Renal cortex interstitium (tissue), 15 donors: ENCODE measurements around the gene CCM2L. TPM values are rescaled to one million over a fixed set of nuclear protein-coding genes. Genes with fewer than 3 reads are reported as not detected.

Experiments used
- DNase-seq, 11 donors: peaks; one replicate each; pipeline ENCODE4 v3.0.0-alpha.2; 2013; ENCODE audit warnings: low read depth in 9 of 11, low spot score in 4 of 11; ENCODE audit errors: extremely low read depth in 1 of 11
- long read RNA-seq, 16 experiments: transcript quantifications; one replicate each; lab custom pipeline, GENCODE V29; 2026
- polyA plus RNA-seq, 3 donors: library from polyadenylated mRNA; unstranded; fragments of 120-200 nt; gene quantifications; one replicate each; pipeline ENCODE4 v1.2.1, GENCODE V29; 2013; ENCODE audit not compliant: insufficient read length in 3 of 3

Gene CCM2L
- polyA plus RNA-seq = 1 to 10 TPM; 5.8 to 8.1 (median 7.9) TPM
- long read RNA-seq, donor 1 = 0 reads
- long read RNA-seq, donor 2 = 0 reads
- long read RNA-seq, donor 3 = 0 reads
- long read RNA-seq, donor 4, partial matches to known transcripts = 0 of 1 reads
- long read RNA-seq, donor 4, other reads (novel, unspliced or antisense) = 0 of 1 reads
- long read RNA-seq, donor 5 = 0 reads
- long read RNA-seq, donor 6 = 0 reads
- long read RNA-seq, donor 7 = 0 reads
- long read RNA-seq, donor 8 = 0 reads
- long read RNA-seq, donor 9, partial matches to known transcripts = 0 of 1 reads
- long read RNA-seq, donor 9, other reads (novel, unspliced or antisense) = 0 of 1 reads
- long read RNA-seq, donor 10, partial matches to known transcripts = 0 of 1 reads
- long read RNA-seq, donor 10, other reads (novel, unspliced or antisense) = 0 of 1 reads
- long read RNA-seq, donor 11, partial matches to known transcripts = 0 of 1 reads
- long read RNA-seq, donor 11, other reads (novel, unspliced or antisense) = 0 of 1 reads
- long read RNA-seq, donor 12, partial matches to known transcripts = 0 of 1 reads
- long read RNA-seq, donor 12, other reads (novel, unspliced or antisense) = 0 of 1 reads
- long read RNA-seq, donor 13 = 0 reads
- long read RNA-seq, donor 14, partial matches to known transcripts = 0 of 1 reads
- long read RNA-seq, donor 14, other reads (novel, unspliced or antisense) = 0 of 1 reads
- long read RNA-seq, donor 15 = 0 reads
- long read RNA-seq, donor 16, partial matches to known transcripts = 0 of 1 reads
- long read RNA-seq, donor 16, other reads (novel, unspliced or antisense) = 0 of 1 reads

DNA sequence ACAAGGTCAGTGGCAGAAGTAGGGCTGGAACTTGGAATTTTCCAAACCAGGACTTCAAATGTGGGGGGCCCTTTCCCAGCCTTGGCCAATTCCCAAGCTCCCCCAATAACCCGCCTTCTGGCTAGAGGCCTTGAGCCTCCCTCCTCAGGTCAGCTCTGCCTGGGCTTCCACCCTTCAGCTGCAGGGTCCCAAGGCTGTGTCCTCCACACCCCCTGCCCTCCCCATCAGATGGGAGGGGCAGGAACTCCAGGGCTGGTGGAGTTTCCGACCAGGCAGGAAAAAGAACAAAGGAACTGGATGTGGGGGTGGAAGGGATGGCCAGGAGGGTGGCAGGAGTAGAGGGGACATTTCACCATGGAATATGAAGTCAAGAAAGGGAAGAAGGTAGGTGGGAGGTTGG is at the start of gene CCM2L:
TSS of gene CCM2L (plus strand) at position 338 of the 400 bp plus-strand sequence. CDS start at position 355, 17 bp downstream.
- DNase-seq = no peak

DNA sequence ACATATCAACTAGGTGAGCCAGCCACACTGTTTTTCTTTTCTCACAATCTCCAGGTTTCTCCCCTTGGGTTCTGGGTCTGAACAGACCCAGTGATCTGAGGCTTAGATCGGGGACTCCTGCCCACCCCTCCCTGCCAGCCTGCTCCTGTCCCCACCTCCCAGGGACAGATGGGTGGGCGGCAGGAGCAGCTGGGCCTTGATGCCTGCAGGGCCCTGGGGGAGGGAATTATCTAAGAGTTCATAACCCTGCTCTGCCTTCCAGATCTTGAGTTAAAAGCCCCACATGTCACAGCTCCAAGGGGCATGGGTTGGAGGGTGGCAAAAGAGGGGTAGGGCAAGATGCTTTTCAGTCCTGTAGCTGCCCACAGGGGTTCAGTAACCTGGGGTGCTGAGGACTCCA is 47.5 kb upstream of the CCM2L start:
- DNase-seq = no peak

DNA sequence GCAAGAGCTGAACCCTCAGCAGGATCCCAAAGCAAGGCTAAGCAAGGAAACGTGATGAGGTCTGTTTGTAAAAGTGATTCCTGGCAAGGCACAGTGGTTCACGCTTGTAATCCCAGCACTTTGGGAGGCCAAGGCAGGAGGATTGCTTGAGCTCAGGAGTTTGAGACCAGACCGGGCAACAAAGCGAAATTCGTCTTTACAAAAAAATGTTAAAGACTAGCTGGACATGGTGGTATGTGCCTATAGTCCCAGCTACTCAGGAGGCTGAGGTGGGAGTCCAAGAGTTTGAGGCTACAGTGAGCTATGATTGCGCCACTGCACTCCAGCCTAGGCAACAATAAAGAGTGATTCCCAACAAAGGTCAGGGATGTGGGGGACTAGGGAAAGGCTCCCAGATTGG is 46.3 kb upstream of the CCM2L start:
- no peak for DNase-seq

DNA sequence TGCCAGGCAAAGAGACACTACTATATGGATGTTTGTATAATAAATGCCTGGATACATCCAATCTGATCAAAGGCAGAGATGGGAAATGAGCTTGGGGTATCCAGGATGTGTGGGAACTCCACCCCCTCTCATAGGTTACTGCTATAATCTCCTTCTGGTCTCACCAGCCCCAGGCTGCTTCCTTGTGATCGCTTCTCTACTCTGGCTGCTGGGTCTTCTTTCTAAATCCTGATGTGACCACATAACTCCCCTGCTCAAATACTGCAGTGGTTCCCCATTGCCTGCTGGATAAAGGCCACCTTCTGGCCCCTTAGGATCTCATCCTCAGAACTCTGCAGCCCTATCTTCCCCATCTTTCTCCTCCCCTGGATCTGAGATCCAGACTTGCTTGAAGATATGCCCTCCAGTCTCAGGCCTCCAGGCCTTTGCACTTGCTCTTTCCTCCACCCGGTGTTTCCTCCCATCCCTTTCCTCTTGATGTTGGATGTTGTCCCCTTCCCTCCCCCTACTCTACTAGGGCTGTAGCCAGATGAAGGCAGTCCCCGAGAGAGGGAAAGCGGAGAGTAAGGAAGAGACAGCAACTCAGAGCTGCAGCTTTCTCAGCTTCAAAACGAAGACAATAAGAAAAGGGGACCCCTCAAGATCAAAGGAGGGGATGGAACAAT is 43.1 kb upstream of the CCM2L start:
- no peak for DNase-seq

DNA sequence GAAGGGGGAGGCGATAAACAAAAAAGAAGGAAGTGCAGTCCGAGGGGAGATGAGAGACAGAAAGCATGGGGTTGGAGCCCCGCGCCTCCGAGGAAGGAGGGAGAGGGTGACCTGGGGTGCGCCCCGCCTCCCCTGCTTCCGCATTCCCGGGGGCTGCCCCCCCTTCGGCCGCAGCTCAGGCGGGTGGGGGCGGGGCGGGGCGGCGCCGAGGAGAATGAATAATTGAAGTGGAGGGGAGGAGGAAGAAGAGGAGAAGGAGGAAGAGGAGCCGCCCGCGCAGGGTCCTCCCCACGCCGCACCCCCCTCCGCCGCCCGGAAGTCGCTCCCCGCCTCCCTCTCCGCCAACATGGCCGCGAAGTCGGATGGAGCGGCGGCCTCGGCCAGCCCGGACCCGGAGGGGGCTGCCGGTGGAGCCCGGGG is 42.4 kb upstream of the CCM2L start, which contains the start of gene XKR7:
TSS of gene XKR7 (plus strand) at position 322 of the 420 bp plus-strand sequence. CDS start at position 347, 25 bp downstream.
- DNase-seq = no peak

DNA sequence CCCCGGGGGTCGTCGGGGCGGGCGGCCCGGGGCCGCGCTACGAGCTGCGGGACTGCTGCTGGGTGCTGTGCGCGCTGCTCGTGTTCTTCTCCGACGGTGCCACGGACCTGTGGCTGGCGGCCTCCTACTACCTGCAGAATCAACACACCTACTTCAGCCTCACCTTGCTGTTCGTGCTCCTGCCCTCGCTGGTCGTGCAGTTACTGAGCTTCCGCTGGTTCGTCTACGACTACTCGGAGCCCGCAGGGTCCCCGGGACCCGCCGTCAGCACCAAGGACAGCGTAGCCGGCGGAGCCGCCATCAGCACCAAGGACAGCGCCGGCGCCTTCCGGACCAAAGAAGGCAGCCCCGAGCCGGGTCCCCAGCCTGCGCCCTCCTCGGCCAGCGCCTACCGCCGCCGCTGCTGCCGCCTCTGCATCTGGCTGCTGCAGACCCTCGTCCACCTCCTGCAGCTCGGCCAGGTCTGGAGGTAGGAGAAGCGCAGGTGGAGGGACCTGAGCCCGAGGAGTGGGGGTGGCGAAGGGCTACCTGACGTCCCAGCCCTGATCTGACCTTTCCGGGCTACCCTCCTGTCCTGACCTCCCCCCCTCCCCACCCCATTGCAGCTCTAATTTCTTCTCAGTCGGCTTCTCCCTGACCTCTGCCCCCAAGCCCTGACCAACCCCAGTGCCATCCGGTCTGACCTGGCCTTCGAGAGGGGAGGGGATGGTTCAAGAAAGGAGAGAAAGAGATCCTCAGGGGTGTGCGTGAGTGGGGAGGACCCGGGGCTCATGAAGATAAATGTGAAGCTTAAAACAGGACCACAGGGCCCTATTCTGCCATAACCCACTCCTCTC is 41.7 kb upstream of the CCM2L start:
- DNase-seq = peak; percentile 65 to 84 (median 82)

DNA sequence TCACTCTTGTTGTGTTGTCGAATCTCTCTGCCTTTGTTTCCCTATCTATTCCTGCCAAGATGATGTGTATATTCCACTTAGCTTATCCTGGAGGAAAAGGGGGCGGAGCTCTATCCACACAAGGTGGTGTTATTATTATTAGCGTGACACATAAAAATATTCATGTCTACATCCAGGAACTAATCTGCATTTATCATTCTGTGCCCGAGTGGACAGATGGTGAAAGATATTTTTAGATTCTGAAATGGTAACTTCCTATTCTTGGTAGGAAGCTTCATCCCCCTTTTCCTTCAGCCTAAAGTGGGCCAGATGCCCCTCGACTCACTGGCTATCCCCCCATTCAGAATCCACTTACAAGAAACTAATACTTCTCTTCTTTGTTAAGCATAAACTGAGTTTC is 40.2 kb upstream of the CCM2L start:
- DNase-seq = no peak

DNA sequence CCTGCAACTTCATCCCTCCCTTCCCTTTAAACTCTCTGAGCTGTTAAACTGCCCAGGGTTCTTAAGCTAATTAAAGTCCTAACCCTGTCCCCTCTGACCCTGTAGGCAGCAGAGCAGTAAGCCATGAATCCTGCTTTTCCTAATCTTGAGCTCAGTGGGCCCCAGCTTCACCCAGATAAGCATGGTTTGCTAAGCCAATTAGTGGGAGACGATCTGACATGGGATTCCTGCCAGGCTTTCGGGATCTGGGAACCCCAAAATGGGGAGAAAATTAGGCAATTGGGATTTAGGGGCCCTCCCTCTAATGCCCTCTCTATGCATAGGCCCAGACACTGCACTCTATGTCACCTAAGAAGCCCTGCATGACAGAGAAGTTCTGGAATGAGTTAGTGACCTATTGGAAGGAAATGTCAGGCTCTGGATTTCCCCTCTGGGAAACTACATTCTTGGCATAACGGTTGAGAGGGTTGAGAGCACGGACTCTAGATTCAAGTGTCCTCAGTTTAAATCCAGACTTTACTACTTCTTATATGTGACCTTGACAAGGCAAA is 37.7 kb upstream of the CCM2L start:
- peak in 1 of 11 donors; percentile 50 for DNase-seq

DNA sequence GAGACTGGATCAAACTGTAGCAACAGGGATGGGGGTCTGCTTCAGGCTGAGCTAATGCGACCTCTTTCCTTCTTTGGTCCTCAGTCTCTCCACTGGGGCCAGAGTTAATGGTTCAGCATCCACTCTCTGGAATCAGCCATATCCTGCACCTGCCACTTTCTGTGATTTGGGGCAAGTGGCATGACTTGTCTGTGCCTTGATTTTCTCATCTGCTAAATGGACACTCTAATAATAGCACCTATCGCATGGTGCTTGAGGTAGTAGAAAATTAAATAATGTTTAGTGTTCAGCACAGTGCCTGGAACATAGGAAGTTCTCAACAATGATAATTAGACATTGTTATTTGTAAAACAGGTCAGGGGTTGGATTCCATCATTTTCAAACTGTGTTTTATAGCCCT is 35.9 kb upstream of the CCM2L start:
- no peak for DNase-seq

DNA sequence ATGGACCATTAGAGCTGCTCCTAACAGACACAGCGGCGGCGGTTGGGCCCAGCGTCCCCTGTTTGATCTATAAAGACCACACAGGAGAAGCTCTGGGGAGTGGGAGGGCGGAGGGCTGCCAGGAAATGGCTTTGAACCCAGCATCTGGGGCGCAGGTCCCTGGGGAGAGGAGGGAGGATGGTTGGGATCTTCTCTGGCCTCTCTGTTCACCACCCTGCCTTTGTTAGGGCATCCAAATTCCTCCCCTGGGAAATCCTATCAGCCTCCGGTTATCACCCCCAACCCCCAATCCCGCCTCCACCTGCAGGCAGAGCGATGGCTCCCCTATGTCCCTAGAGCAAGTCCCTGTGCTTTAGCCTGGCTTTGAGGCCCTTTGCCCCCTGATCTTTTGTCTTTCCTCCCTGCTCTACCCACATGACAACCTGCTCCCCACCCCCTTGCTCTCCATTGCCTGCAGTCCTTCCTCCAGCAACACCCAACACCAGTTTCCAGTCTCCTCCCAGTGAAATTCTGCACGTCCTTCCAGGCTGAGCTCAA is 35.2 kb upstream of the CCM2L start:
- peak in 2 of 11 donors; percentile 65 to 68 for DNase-seq

DNA sequence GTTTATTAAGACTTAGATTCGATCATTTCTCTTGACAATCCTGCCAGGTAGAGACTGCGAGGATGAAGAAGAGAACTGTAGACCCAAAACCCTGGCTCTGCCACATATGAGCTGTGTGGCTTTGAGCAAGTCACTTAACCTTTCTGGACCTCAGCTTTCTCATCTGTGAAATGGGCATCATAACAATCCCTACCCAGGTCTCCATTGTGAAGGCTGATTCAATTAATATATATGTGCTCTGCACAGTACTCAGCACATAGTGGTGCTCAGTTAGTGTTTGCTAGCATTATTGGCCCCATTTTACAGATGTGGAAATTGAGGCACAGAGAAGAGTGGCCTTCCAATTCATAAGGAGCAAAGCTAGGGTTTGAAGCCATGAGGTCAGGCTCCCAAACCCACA is 34.4 kb upstream of the CCM2L start:
- DNase-seq = no peak

DNA sequence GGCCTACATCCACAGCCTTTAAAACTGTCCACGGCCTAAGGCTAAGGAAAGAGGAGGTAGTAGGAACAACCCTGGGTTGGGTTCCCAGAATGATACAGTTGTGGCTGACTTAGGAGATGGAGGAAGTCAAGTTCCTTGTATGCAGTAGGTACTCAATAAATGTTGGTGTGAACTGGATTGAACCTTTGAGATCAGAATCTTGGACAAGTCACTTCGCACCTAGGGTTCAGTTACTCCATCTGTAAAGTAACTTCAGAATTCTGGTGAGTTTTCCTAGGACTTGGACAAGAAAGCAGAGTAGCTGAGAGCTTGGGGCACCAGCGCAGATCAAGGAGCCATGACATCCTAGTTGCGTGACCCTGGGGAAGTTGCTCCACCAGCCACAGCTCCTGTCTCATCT is 33.2 kb upstream of the CCM2L start:
- no peak for DNase-seq

DNA sequence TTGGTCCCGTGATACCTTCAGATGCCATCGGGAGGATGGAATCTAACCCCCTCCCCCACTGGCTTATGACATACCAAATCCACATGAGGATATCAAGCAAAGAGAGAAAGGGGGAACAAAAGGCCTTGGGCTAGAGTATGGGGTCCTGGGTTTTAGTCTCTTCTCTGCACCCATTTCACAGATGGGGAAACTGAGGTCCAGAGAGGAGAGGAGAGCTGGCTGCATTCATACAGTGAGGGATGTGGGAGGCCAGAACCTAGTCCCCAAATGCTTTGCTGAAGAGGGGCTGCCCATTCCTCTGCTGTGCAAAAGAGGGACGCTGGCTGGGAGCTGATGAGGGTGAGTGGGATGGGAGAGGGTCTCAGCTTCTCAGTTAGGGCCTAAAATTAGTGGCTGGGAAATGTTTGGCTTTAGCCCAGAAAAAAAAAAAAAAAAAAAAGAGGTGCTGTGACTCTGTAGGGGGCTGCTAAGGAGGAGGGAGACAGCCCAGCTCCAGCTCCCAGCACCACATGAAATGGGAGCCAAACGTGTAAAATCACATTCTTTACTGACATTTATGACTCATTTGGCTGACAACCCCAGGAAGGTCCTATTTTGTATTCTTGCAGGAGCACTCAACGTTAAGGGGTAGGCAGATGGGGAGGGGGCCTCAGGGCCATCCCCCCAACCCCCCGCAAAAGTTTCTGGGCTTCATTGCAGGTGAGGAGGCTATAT is 30.4 kb upstream of the CCM2L start:
- no peak for DNase-seq

DNA sequence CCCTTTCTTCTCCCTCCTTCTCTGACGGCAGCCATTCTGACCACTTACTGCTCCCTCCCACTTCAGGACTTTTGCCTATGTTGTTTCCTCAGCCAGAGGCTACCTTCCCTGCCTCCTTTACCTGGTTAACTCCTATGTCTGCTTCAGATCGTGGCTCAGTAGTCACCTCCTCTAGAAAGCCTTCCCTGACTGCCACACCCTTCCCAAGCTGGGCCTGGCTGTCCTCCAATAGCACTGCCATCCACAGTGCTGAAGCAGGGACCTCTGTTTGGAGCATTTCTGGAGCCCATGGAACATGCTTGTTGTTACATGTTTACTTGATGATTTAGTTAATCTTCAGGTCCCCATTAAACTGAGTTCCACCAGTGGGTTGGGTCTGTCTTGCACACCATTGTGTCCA is 28.5 kb upstream of the CCM2L start:
- no peak for DNase-seq

DNA sequence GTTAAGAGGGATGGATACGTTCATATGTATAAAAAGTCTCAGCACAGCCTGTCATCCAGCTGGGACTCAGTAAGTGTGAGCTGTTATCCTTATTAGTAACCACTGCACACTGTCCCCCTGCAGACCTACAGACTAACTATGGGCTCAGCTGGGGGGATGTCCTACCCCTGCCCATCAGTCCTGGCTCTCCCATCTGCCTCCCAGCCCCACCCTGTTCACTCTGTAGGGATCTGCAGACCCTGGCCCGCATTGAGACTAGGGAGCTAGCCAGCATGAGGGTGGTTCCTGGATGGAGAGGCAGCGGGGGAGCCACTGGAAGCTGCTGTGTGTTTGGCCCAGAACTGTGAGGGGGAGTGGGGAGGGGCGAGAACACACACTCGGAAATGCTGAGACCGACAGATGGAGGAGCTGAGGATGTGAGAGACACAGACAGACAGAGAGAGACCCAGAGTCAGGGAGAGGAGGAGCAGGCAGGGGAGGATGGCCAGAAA is 25.2 kb upstream of the CCM2L start:
- no peak for DNase-seq

DNA sequence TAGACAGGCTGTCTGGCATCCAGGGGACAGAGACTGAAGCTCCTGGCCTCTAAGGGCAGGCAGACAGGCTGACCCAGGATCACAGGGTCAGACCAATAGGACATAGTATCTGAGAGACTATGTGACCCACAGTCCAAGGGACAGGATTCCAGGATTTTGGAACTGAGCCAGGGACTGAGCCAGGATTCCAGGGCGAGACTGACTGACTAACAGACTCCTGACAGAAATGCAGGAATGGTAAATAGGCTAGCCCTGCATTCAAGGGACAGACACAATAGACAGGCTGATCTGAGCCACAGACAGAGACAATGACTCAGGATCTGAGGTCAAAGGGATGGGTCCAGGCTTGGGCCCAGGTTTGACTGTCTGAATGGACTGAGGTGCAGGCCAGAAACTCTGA is 22.5 kb upstream of the CCM2L start:
- DNase-seq = no peak

DNA sequence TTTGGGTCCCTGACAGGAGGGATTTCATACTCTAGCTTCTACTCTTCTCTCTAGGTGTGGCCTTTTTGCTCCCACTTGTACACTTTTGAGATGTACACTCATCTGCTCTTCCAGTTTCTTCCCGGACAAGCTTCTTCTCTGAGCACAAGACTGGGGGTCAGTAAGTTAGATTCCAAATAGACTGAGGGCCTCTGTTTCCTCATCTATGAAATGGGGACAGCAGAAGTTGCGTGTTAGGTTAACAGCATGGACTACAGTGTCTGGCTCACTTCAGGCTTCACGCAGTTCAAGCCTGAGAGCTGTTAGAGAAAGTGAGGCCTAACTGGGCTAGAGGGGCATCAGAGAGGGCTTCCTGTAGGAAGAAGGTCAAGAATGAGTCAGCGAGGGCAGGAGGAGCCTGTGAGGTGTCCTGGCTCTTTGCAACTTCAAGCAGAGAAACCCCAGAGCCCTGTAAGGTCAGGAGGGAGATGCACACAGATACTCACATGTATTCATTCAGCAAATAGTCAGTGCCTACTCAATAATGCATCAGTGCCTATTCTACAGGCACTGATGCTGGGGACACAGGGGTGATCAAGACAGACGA is 21.7 kb upstream of the CCM2L start:
- no peak for DNase-seq
